GM12872 (cell line): Measurements from ENCODE around the gene ZFAND2A.

Experiments
- TF ChIP-seq, protein P1 (sequence below): IDR thresholded peaks from 3 replicates; pipeline ENCODE4 v1.5.1; 2011; ENCODE audit warnings: low read depth, mild to moderate bottlenecking, low read length, moderate library complexity; ENCODE audit not compliant: insufficient read depth

The ZFAND2A gene

DNA sequence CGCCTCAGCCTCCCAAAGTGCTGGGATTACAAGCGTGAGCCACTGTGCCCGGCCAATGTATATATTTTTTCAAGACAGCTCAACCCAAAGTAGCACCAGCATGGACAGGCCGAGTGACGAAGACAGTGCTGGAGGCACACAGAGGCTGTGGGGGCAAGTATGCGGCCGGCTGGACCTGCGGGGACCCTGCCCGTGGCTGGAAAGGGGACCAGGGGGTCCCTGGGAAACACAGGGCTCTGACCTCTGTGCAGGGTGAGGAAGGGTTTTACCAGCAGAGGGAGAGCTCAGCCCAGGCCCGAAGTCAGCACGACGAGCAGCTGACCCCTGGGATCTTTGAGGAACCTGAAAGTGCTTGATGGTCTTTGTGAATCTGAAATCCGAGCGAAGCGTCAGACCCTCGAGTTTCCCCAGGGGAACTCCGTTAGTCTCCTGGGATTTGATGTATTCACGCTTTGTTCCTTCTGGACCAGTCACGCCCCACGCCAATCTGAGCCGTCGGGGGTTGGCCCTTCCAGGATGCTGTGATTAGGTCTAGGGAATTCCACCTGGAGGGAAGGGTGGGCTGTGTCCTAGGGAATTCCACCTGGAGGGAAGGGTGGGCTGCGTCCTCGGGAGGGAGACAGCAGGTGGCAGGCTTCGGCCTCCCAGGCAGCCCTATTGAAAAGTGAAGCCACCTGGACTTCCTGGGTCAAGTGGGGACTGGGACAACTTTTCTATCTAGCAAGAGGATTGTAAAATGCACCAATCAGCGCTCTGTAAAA lies 10.9 kb upstream of the ZFAND2A start:
- TF ChIP-seq, protein P1, sequence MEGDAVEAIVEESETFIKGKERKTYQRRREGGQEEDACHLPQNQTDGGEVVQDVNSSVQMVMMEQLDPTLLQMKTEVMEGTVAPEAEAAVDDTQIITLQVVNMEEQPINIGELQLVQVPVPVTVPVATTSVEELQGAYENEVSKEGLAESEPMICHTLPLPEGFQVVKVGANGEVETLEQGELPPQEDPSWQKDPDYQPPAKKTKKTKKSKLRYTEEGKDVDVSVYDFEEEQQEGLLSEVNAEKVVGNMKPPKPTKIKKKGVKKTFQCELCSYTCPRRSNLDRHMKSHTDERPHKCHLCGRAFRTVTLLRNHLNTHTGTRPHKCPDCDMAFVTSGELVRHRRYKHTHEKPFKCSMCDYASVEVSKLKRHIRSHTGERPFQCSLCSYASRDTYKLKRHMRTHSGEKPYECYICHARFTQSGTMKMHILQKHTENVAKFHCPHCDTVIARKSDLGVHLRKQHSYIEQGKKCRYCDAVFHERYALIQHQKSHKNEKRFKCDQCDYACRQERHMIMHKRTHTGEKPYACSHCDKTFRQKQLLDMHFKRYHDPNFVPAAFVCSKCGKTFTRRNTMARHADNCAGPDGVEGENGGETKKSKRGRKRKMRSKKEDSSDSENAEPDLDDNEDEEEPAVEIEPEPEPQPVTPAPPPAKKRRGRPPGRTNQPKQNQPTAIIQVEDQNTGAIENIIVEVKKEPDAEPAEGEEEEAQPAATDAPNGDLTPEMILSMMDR: peak; percentile 15; the same call in 1 of the 3 replicates

DNA sequence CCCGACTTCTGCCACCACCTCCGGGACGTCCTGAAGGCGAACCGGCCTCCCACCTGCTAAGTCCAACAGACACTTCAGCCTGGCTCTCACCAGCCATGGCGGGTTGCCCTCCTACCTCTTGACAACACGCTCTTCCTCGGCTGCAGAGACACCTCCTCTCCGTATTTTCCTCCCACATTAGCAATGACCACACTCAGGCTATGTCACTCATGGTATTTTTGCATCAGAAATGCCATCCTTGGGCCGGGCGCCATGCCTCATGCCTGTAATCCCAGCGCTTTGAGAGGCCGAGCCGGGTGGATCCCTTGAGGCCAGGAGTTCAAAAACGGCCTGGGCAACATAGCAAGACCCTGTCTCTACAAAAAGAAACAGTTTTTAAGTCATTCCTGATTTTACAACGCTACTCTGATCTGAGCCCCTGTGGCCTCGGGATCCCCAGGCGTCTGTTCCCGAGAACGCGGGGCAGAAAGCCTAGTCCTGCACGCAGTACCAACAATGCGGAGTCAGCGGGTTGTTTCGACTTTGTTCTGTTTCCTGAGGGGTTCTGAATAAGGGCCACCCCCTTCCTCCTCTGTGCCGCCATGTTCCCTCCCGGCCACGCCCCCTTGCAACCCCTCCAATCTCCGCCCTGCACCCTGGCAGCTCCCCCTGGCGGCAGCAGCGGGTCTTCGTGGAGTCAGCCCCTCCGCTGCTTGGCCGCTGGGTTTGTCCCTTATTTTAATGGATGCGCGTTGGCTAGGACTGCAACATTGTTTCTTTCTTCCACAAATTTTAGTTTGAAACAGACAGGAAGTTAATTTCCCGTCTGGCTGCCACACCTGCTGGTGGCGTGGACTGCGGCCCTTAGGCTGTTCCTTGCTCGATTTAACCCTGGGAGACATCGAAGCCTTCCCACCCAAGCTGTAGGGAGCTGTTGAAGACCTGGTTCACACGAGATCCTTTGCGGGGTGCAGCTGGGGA lies 9.7 kb upstream of the ZFAND2A start:
- TF ChIP-seq, protein P1: peak; percentile 82

DNA sequence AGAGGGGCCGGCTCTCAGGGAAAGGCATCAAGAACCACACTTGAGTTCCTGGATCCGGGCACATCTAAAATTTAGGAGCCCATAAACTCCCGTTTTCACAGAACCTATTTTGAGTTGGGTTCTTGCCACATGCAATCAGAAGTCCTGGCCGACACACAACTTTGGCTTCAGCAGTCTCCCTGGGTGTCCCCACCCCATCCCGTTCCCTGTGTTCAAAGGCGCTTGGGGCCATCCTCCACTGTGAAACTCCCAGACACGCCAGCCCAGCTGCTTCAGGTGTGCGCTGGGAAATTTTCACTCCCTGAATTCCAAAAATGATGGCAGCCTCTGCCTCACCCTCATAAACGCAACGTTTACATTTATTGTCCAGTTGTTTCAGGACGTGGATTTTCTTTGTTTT lies 8.4 kb upstream of the ZFAND2A start:
- TF ChIP-seq, protein P1: no peak

DNA sequence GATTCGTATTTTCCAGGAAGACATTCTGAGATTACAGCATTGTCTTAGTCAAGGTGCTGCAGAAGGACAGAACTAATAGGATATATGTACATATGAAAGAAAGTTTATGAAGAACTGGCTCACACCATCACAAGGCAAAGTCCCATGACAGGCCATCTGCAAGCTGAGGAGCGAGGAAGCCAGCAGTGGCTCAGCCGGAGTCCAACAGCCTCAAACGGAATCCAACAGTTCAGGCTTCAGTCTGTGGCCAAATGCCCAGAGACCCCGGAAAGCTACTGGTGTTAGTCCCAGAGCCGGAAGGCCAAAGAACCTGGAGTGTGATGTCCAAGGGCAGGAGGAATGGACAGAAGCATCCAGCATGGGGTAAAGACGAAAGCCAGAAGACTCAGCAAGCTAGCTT lies 4.4 kb upstream of the ZFAND2A start:
- TF ChIP-seq, protein P1: no peak

DNA sequence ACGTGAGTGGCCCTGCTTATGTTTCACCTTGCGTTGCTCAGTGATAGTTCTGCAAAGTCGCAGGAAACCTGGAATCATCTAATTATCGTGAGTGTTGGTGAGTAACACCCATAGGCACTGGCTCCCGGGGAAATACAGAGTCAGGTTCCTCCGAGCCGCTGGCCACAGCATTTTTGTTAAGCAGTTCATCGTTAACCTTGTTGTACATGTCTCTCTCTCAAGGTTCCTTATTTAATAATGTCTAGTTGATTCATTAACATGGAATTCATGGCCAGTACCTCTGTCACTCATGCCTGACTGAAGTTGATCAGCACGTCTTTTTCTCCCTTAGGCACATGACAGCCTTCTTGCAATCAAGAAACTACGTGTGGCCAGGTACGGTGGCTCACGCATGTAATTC lies 3.1 kb upstream of the ZFAND2A start:
- TF ChIP-seq, protein P1: no peak

DNA sequence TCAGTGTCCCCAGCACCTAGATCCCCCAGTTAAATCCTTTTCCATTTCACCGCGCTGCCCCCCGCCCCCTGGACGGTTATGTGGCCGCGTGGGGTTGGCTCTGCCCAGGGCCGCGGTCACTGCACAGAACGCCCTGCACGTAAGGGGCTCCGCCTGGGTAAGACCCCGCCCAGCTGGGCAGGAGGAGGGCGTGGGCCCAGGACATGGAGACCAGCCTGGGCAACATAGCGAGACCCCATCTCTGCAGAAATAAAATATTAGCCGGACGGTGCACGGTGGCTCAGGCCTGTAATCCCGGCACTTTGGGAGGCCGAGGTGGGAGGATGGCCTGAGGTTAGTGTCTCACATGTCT lies 650 bp upstream of the ZFAND2A start:
- TF ChIP-seq, protein P1: no peak
